GM10248 (cell line): ENCODE measurements around the gene NUP54.

Experiments
- CTCF ChIA-PET: fragments of 300-600 bp; sonication (Branson Sonifier 250); formaldehyde crosslinking; extraction: SDS; loops from one replicate; lab custom pipeline; 2021; ENCODE audit warnings: antibody characterized with exemption; lab: Yijun Ruan, JAX
- POLR2A ChIA-PET: fragments of 350-650 bp; sonication (Branson Sonifier 250); formaldehyde crosslinking; extraction: SDS; loops from one replicate; lab custom pipeline; 2020; ENCODE audit warnings: antibody characterized with exemption; lab: Yijun Ruan, JAX
- DNase-seq: peaks from one replicate; pipeline ENCODE4 v3.0.0; 2012; ENCODE audit errors: extremely low spot score
- CTCF ChIP-seq: IDR thresholded peaks from 2 replicates; pipeline ENCODE4 v1.5.1; 2012; ENCODE audit warnings: mild to moderate bottlenecking, low read depth; ENCODE audit errors: extremely low read depth, missing control alignments, control extremely low read depth

Gene NUP54

GRCh38 chr4:76177709-76178108 lies 29.5 kb upstream of the NUP54 start:
- CTCF ChIA-PET: interaction anchor here (0.8 to 5.4 kb wide), 6 partner anchors 11 to 199 kb away, joined by 3 to 163 read pairs (median 10); no protein-coding TSS in a partner anchor
- no peak for TF ChIP-seq CTCF
- DNase-seq: no peak
- POLR2A ChIA-PET: interaction anchor here (0.5 kb wide), 1 partner anchor 11 kb away, joined by 5 read pairs; no protein-coding TSS in a partner anchor

GRCh38 chr4:76175336-76175735 lies 27.1 kb upstream of the NUP54 start:
- ChIA-PET POLR2A (no interaction called here), CTCF (interaction anchor here (1.0 to 1.5 kb wide), 3 partner anchors 14 to 203 kb away, joined by 3 to 4 read pairs (median 4); no protein-coding TSS in a partner anchor)
- no peak for DNase-seq
- TF ChIP-seq CTCF: no peak

- CTCF ChIA-PET: interaction anchor here (1.0 to 1.5 kb wide), 8 partner anchors 10 to 330 kb away, joined by 3 to 6 read pairs (median 4); no protein-coding TSS in a partner anchor
- POLR2A ChIA-PET: no interaction called here
- DNase-seq: no peak
- TF ChIP-seq CTCF: no peak
Observed at GRCh38 chr4:76174216-76174615, 26.0 kb upstream of the NUP54 start.

- no peak for DNase-seq
- TF ChIP-seq CTCF: no peak
- ChIA-PET POLR2A (no interaction called here), CTCF (interaction anchor here (1.1 kb wide), 1 partner anchor 11 kb away, joined by 4 read pairs; no protein-coding TSS in a partner anchor)
Observed at GRCh38 chr4:76168688-76169087, 20.5 kb upstream of the NUP54 start.

GRCh38 chr4:76166480-76166879 lies 18.3 kb upstream of the NUP54 start:
- no peak for TF ChIP-seq CTCF
- CTCF ChIA-PET: interaction anchor here (1.0 to 1.1 kb wide), 3 partner anchors 11 to 18 kb away, joined by 3 to 4 read pairs (median 3); no protein-coding TSS in a partner anchor
- no peak for DNase-seq
- POLR2A ChIA-PET: no interaction called here

- CTCF ChIA-PET: no interaction called here
- DNase-seq: no peak
- POLR2A ChIA-PET: no interaction called here
- TF ChIP-seq CTCF: no peak
Observed at GRCh38 chr4:76160355-76160754, 12.2 kb upstream of the NUP54 start.
